Breast epithelium (tissue), 4 donors: ENCODE data around the gene CFAP58. TPM values are rescaled to one million over a fixed set of nuclear protein-coding genes. Genes with fewer than 3 reads are reported as not detected.

Experiments
- DNase-seq, 2 donors: peaks; one replicate each; pipeline ENCODE4 v3.0.0-alpha.2; 2019; ENCODE audit warnings: low spot score in 2 of 2
- H3K27ac ChIP-seq, 2 donors: fragments of 200-600 bp; sonication (generic) in 1 of 2; one replicate each; pipeline ENCODE4 v1.5.1; 2016 to 2019; ENCODE audit warnings: mild to moderate bottlenecking in 1 of 2
- H3K27me3 ChIP-seq, 2 donors: fragments of 200-600 bp; sonication (generic) in 1 of 2; one replicate each; pipeline versions ENCODE4 v1.5.1 to v1.6.0; 2017 to 2019; ENCODE audit warnings: control low read depth in 1 of 2, mild to moderate bottlenecking in 1 of 2
- H3K36me3 ChIP-seq: fragments of 200-600 bp; one replicate; pipeline ENCODE4 v1.5.1; 2019
- H3K4me1 ChIP-seq, 2 donors: fragments of 200-600 bp; sonication (generic); one replicate each; pipeline ENCODE4 v1.5.1; 2016 to 2019; ENCODE audit warnings: control low read depth in 1 of 2
- H3K4me3 ChIP-seq, 3 donors: fragments of 200-600 bp; sonication (generic); 1 replicate in 2 of 3; 2 replicates in 1 of 3; pipeline ENCODE4 v1.5.1; 2016 to 2019; ENCODE audit warnings: mild to moderate bottlenecking in 3 of 3, moderate library complexity in 2 of 3
- H3K9me3 ChIP-seq, 2 donors: fragments of 200-600 bp; sonication (generic) in 1 of 2; one replicate each; pipeline ENCODE4 v1.5.1; 2016 to 2019; ENCODE audit warnings: control low read depth in 1 of 2
- POLR2A ChIP-seq: fragments of 450-650 bp; IDR thresholded peaks from one replicate; pipeline ENCODE4 v1.6.1; 2016; ENCODE audit warnings: antibody characterized with exemption, mild to moderate bottlenecking, moderate library complexity
- POLR2AphosphoS5 ChIP-seq, 3 donors: sonication (generic); formaldehyde crosslinking; IDR thresholded peaks; one replicate each; pipeline ENCODE4 v1.6.1; 2017; ENCODE audit warnings: antibody characterized with exemption in 3 of 3
- intact Hi-C: fragments of 100-400 bp; cut with DNase I; formaldehyde crosslinking; loops from one replicate; pipeline ENCODE4 v1.15.1; 2023; ENCODE audit warnings: low total_unique reads
- total RNA-seq, 3 donors: library from RNA; depleted of rRNA; stranded (reverse); fragments of >200 nt; gene quantifications; one replicate each; pipeline ENCODE4 v1.1.0, GENCODE V29; 2016
- TF ChIP-seq, protein P1 (sequence below), 3 donors: fragments of 450-650 bp; IDR thresholded peaks; one replicate each; pipeline ENCODE4 v1.5.1; 2016 to 2017; ENCODE audit warnings: antibody characterized with exemption in 3 of 3, mild to moderate bottlenecking in 3 of 3, moderate library complexity in 3 of 3

CFAP58 gene
- total RNA-seq, 3 donors from 2014 or later: 0.16 to 0.98 (median 0.88) TPM

DNA sequence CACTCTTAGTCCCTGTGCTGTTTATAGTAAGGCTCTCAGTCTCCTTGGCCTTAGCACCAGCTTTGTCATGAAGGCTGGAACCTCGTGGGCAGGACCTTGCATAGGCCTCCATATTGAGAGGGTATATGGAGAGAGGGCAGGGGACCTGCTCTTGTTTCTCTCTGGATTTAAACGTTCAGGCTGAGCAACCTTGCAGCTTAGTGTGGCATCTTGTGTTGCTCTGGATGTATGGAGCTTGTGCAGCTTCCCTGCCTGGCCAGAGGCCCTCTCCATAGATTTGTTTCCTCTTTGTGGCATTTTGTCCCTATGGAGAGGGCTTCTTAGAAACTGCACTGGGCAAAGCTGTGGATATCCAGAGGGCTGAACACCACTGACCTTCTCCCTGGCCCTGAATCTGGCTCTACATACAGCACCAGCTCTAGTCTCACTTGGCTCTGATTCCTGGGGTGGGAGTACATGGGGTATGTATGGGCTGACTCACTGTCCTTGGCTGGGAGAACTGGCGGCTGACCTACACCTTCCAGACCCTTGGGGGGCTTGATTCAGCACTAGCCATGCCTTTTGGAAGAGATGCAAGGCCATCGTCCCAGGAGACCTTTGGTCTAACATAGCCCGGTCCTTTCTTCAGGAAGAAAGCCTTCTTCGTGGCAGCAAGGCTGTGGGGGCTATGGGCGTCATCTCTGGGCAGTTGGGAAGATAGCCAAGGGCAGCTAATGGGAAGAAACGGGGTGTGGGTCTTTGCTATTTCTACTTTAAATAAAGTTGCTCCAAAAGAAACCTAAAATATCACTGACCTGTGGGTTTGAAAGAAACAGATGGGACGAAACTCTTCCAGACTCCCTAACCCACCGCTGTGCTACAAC is 45.8 kb upstream of the CFAP58 start:
- TF ChIP-seq POLR2AphosphoS5 (IDR thresholded peaks at IDR 0.05) (no peak), POLR2A (no peak)
- TF ChIP-seq, protein P1, sequence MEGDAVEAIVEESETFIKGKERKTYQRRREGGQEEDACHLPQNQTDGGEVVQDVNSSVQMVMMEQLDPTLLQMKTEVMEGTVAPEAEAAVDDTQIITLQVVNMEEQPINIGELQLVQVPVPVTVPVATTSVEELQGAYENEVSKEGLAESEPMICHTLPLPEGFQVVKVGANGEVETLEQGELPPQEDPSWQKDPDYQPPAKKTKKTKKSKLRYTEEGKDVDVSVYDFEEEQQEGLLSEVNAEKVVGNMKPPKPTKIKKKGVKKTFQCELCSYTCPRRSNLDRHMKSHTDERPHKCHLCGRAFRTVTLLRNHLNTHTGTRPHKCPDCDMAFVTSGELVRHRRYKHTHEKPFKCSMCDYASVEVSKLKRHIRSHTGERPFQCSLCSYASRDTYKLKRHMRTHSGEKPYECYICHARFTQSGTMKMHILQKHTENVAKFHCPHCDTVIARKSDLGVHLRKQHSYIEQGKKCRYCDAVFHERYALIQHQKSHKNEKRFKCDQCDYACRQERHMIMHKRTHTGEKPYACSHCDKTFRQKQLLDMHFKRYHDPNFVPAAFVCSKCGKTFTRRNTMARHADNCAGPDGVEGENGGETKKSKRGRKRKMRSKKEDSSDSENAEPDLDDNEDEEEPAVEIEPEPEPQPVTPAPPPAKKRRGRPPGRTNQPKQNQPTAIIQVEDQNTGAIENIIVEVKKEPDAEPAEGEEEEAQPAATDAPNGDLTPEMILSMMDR (IDR thresholded peaks at IDR 0.05): no peak
- Histone ChIP-seq H3K36me3 (no peaks in the 10 kb centered on the region), H3K4me1 (no peaks in the 10 kb centered on the region), H3K9me3 (no peaks in the 10 kb centered on the region), H3K27ac (peak overlapping the region in 1 of 2 donors; percentile 3), H3K4me3 (no peak overlapping the region), H3K27me3 (no peaks in the 10 kb centered on the region)
- DNase-seq: no peak
- intact Hi-C loops: loop anchor here (5.0 kb wide), 1 partner anchor 39 kb away; no protein-coding TSS in a partner anchor

DNA sequence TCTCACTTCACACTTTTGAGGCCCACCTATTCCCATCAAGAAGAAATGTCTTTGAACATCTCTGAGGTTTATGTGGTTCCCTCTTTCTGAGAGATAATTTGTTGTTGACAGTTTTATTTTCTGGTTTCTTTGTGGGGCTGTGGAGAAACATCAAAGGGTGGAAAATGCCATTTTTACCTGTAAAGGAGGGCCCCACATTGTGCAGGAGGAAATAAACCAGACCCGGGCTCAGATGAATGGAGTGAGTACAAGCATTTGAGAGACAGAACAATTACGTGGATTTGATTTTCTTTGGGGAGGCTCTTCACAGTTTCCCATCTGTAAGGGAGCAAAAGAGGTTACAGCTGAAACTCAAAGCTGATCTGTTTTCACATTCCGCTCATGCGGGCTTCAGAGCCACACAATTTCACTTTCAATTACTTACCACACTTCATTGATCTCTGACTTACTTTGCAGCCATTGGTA is 45.2 kb upstream of the CFAP58 start:
- no peaks in the 10 kb centered on the region for H3K9me3 ChIP-seq
- no peak overlapping the region for H3K27ac ChIP-seq
- TF ChIP-seq POLR2A: no peak
- TF ChIP-seq, protein P1 (IDR thresholded peaks at IDR 0.05): no peak
- no peaks in the 10 kb centered on the region for H3K4me1 ChIP-seq
- H3K4me3 ChIP-seq: no peak overlapping the region
- H3K36me3 ChIP-seq: no peaks in the 10 kb centered on the region
- H3K27me3 ChIP-seq: no peaks in the 10 kb centered on the region
- no peak for DNase-seq
- intact Hi-C loops: loop anchor here (5.0 kb wide), 1 partner anchor 39 kb away; no protein-coding TSS in a partner anchor

DNA sequence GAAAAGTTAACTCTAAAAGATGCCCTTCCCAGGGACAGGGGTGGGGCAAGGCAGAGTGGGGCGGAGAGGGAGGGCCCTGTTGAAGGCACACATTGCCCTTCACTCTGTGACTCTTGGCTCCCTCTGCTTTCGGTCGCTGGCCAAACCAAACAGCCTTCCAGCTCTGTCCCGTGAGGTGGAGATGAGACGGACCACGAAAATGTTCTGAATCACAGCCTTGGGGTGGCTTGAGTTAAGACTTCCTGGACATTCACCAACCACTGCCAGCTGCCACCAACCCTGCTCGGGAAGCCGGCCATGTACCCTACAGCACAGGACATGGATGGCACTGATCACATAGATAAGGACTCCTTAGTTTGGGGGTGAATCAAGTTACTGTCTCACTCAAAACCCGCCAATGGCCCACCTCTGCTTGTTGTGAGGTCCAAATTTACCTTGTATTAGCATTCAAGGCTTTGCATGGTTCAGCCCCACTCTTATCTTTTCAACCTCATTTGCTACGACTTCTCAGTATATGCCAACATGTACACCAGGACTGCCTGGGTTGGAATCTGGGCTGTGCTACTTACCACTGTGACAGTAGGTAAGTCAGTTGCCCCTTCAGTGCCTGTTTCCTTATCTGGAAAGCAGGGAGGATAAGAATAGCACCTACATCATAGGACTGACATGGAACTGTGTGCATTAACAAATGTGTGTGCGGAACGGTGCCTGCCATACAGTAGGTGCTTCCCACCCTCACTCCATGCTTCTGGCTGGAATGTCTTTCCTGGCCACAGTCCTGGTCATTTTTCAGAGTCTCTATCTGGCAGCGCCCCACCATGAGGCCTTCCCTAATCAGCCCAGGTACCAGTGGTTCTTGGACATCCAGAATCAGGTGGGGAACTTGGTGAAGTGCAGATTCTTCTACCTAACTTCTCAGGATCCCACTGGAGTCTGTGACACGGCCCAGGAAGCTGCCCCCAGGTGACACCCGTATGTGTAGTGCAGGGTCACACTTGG is 43.4 kb upstream of the CFAP58 start:
- intact Hi-C loops: loop anchor here (5.0 kb wide), 1 partner anchor 37 kb away; no protein-coding TSS in a partner anchor
- DNase-seq: peak in 1 of 2 donors; percentile 77
- no peaks in the 10 kb centered on the region for H3K4me1 ChIP-seq
- peak overlapping the region; percentile 54 to 80 for H3K27ac ChIP-seq
- H3K4me3 ChIP-seq: no peak overlapping the region
- no peaks in the 10 kb centered on the region for H3K9me3 ChIP-seq
- peak in 1 of 3 donors; percentile 69 for TF ChIP-seq POLR2AphosphoS5 (IDR thresholded peaks at IDR 0.05)
- TF ChIP-seq, protein P1 (IDR thresholded peaks at IDR 0.05): no peak
- H3K36me3 ChIP-seq: peaks cover 3% of the 10 kb centered on the region
- no peaks in the 10 kb centered on the region for H3K27me3 ChIP-seq

DNA sequence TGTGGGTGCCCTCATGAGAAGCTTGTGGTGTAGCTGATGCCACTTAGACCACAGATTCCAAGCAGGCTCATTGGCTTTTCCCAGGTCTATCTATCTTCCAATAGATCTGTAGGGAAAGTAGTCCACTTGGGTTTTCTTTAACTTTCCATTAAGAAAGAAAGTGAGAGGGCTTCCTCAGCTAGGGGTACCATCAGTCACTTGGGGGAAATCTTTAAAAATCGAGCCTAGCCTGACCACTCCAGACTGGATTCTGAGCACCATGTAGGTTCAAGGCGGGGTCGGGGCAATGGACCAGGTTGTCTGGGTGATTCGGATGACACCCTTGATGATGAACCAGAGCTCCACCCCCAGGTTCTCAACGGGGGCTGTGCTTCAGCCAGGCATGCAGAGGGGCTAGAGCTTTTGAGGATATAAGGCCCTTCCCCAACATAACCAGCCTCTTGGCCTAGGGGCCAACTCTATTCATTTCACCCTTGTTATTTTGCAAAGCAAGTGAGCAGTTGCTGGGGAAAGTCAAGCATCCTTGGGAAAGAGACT is 42.4 kb upstream of the CFAP58 start:
- Histone ChIP-seq H3K9me3 (no peaks in the 10 kb centered on the region), H3K27me3 (no peaks in the 10 kb centered on the region), H3K36me3 (peaks cover 6% of the 10 kb centered on the region), H3K4me3 (no peak overlapping the region), H3K27ac (peak overlapping the region in 1 of 2 donors; percentile 80), H3K4me1 (no peaks in the 10 kb centered on the region)
- TF ChIP-seq POLR2A (no peak), POLR2AphosphoS5 (IDR thresholded peaks at IDR 0.05) (no peak)
- TF ChIP-seq, protein P1 (IDR thresholded peaks at IDR 0.05): no peak
- DNase-seq: no peak
- intact Hi-C loops: no loop called here
